ENCODE data around the gene PIK3C3.

The PIK3C3 gene

GRCh38 chr18:42113529-42114191 is 158.6 kb downstream of the PIK3C3 start:
- H3K4me1 ChIP-seq (ENCODE audit: control insufficient read depth, insufficient read depth, low read length, poor library complexity, severe bottlenecking): no peaks in the 10 kb centered on the region
- peak overlapping the region; percentile 54 for H3K27ac ChIP-seq (ENCODE audit: low read depth, low read length, severe bottlenecking)
- 80 to 97% methylated on average over 2 to 4 of the region's 5 CpGs for WGBS, 2 experiments (ENCODE audit: insufficient coverage in 2 of 2)
- H3K9me3 ChIP-seq (ENCODE audit: control insufficient read depth, low read length): no peaks in the 10 kb centered on the region
- no peak overlapping the region for H3K4me3 ChIP-seq (ENCODE audit: extremely low read depth, insufficient read depth, low read length, poor library complexity, severe bottlenecking)
- H3K36me3 ChIP-seq (ENCODE audit: control insufficient read depth, insufficient read depth, low read length): no peaks in the 10 kb centered on the region

GRCh38 chr18:42114310-42114943 is 159.4 kb downstream of the PIK3C3 start:
- H3K36me3 ChIP-seq (ENCODE audit: control insufficient read depth, insufficient read depth, low read length): no peaks in the 10 kb centered on the region
- 28 to 50% methylated on average over 2 of the region's 7 CpGs for WGBS, 2 experiments (ENCODE audit: insufficient coverage in 2 of 2)
- H3K9me3 ChIP-seq (ENCODE audit: control insufficient read depth, low read length): no peaks in the 10 kb centered on the region
- peak overlapping the region; percentile 54 for H3K27ac ChIP-seq (ENCODE audit: low read depth, low read length, severe bottlenecking)
- H3K4me1 ChIP-seq (ENCODE audit: control insufficient read depth, insufficient read depth, low read length, poor library complexity, severe bottlenecking): no peaks in the 10 kb centered on the region
- no peak overlapping the region for H3K4me3 ChIP-seq (ENCODE audit: extremely low read depth, insufficient read depth, low read length, poor library complexity, severe bottlenecking)

- WGBS, 2 experiments (ENCODE audit: insufficient coverage in 2 of 2): no CpG with 5 or more reads among the region's 1 CpG
These were observed 171.6 kb downstream of the PIK3C3 start for GRCh38 chr18:42126586-42126985.

GRCh38 chr18:42131066-42131929 is 176.3 kb downstream of the PIK3C3 start:
- whole genome bisulfite sequencing, 2 experiments (ENCODE audit: insufficient coverage in 2 of 2): 88 to 93% methylated on average over 7 to 8 of the region's 12 CpGs
- Histone ChIP-seq H3K4me1 (ENCODE audit: control insufficient read depth, insufficient read depth, low read length, poor library complexity, severe bottlenecking) (no peaks in the 10 kb centered on the region), H3K9me3 (ENCODE audit: control insufficient read depth, low read length) (no peaks in the 10 kb centered on the region)

More at GRCh38 chr18:42126586-42126985, 171.6 kb downstream of the PIK3C3 start:
- H3K4me3 ChIP-seq (ENCODE audit: extremely low read depth, insufficient read depth, low read length, poor library complexity, severe bottlenecking): no peak overlapping the region
- no peaks in the 10 kb centered on the region for H3K9me3 ChIP-seq (ENCODE audit: control insufficient read depth, low read length)
- no peak overlapping the region for H3K27ac ChIP-seq (ENCODE audit: low read depth, low read length, severe bottlenecking)
- H3K36me3 ChIP-seq (ENCODE audit: control insufficient read depth, insufficient read depth, low read length): no peaks in the 10 kb centered on the region
- no peaks in the 10 kb centered on the region for H3K4me1 ChIP-seq (ENCODE audit: control insufficient read depth, insufficient read depth, low read length, poor library complexity, severe bottlenecking)

GRCh38 chr18:42131930-42132244 is 176.9 kb downstream of the PIK3C3 start:
- Histone ChIP-seq H3K4me3 (ENCODE audit: extremely low read depth, insufficient read depth, low read length, poor library complexity, severe bottlenecking) (no peak overlapping the region), H3K27ac (ENCODE audit: low read depth, low read length, severe bottlenecking) (no peak overlapping the region), H3K9me3 (ENCODE audit: control insufficient read depth, low read length) (no peaks in the 10 kb centered on the region), H3K4me1 (ENCODE audit: control insufficient read depth, insufficient read depth, low read length, poor library complexity, severe bottlenecking) (no peaks in the 10 kb centered on the region), H3K36me3 (ENCODE audit: control insufficient read depth, insufficient read depth, low read length) (no peaks in the 10 kb centered on the region)
- 95 to 100% methylated on average over 2 of the region's 2 CpGs for WGBS, 2 experiments (ENCODE audit: insufficient coverage in 2 of 2)

More at GRCh38 chr18:42131066-42131929, 176.3 kb downstream of the PIK3C3 start:
- no peaks in the 10 kb centered on the region for H3K36me3 ChIP-seq (ENCODE audit: control insufficient read depth, insufficient read depth, low read length)
- no peak overlapping the region for H3K4me3 ChIP-seq (ENCODE audit: extremely low read depth, insufficient read depth, low read length, poor library complexity, severe bottlenecking)
- H3K27ac ChIP-seq (ENCODE audit: low read depth, low read length, severe bottlenecking): no peak overlapping the region
